MM.1S (cell line): ENCODE results near the gene EIF4B.

ENCODE experiments used
- DNase-seq: peaks from one replicate; pipeline ENCODE4 v3.0.0-alpha.2; 2015
- H2AFZ ChIP-seq: fragments of 300-600 bp; sonication (generic); 2 replicates; pipeline ENCODE4 v1.6.0; 2016; ENCODE audit warnings: antibody characterized with exemption, low read length
- H3F3A ChIP-seq: fragments of 300-600 bp; sonication (generic); 2 replicates; pipeline ENCODE4 v1.6.1; 2016; ENCODE audit warnings: mild to moderate bottlenecking, antibody characterized with exemption, low read length, moderate library complexity, mixed read lengths; ENCODE audit not compliant: insufficient read depth
- H3K27ac ChIP-seq: fragments of 300-600 bp; sonication (generic); 2 replicates; pipeline ENCODE4 v1.5.1; 2016; ENCODE audit warnings: mild to moderate bottlenecking, low read length
- H3K27me3 ChIP-seq: fragments of 300-600 bp; sonication (generic); replicated peaks from 2 replicates; pipeline ENCODE4 v1.6.0; 2016; ENCODE audit warnings: low read length; ENCODE audit not compliant: insufficient read depth
- H3K36me3 ChIP-seq: fragments of 300-600 bp; sonication (generic); replicated peaks from 2 replicates; pipeline ENCODE4 v1.6.1; 2016; ENCODE audit warnings: mild to moderate bottlenecking, low read length, mixed read lengths; ENCODE audit not compliant: insufficient read depth
- H3K4me1 ChIP-seq: fragments of 300-600 bp; sonication (generic); 2 replicates; pipeline ENCODE4 v1.6.1; 2016; ENCODE audit warnings: low read length, mixed read lengths
- H3K4me2 ChIP-seq: fragments of 300-600 bp; sonication (generic); 2 replicates; pipeline ENCODE4 v1.6.0; 2016; ENCODE audit warnings: low read depth, low read length
- H3K4me3 ChIP-seq: fragments of 300-600 bp; sonication (generic); 2 replicates; pipeline ENCODE4 v1.5.1; 2016; ENCODE audit warnings: low read length, mixed read lengths
- H3K79me2 ChIP-seq: fragments of 300-600 bp; sonication (generic); 2 replicates; pipeline ENCODE4 v1.6.1; 2016; ENCODE audit warnings: mixed run types, low read length, mixed read lengths
- H3K9ac ChIP-seq: fragments of 300-600 bp; sonication (generic); 2 replicates; pipeline ENCODE4 v1.6.1; 2016; ENCODE audit warnings: low read length, mixed read lengths
- H3K9me2 ChIP-seq: fragments of 300-600 bp; sonication (generic); replicated peaks from 2 replicates; pipeline ENCODE4 v1.6.1; 2016; ENCODE audit warnings: mild to moderate bottlenecking, low read length, mixed read lengths; ENCODE audit not compliant: insufficient read depth
- H3K9me3 ChIP-seq: fragments of 300-600 bp; sonication (generic); replicated peaks from 2 replicates; pipeline ENCODE4 v1.6.1; 2016; ENCODE audit warnings: mild to moderate bottlenecking, low read length, mixed read lengths; ENCODE audit not compliant: insufficient read depth
- H4K20me1 ChIP-seq: fragments of 300-600 bp; sonication (generic); 2 replicates; pipeline ENCODE4 v1.6.1; 2016; ENCODE audit warnings: mild to moderate bottlenecking, low read length, moderate library complexity, mixed read lengths; ENCODE audit not compliant: insufficient read depth
- EZH2 ChIP-seq: fragments of 300-600 bp; sonication (generic); optimal IDR thresholded peaks from 2 replicates; pipeline ENCODE3; 2017; ENCODE audit warnings: low read depth, mild to moderate bottlenecking, antibody characterized with exemption, low read length, mixed read lengths
- EZH2phosphoT487 ChIP-seq: fragments of 300-600 bp; sonication (generic); IDR thresholded peaks from 2 replicates; pipeline ENCODE4 v1.6.1; 2018; ENCODE audit warnings: antibody characterized with exemption, low read length
- TF ChIP-seq, protein P1 (sequence below): fragments of 300-600 bp; sonication (generic); IDR thresholded peaks from 2 replicates; pipeline ENCODE4 v1.5.1; 2016; ENCODE audit warnings: antibody characterized with exemption, low read length, mixed read lengths

The EIF4B gene

GRCh38 chr12:53077030-53077429 is 70.8 kb downstream of the EIF4B start:
- Histone ChIP-seq H3K9me3 (no peaks in the 10 kb centered on the region), H3F3A (peaks cover 10% of the 10 kb centered on the region; the same call in 1 of the 2 replicates), H3K36me3 (peaks cover 4% of the 10 kb centered on the region; the same call in 1 of the 2 replicates), H3K4me3 (no peak overlapping the region), H4K20me1 (no peaks in the 10 kb centered on the region), H3K9me2 (no peaks in the 10 kb centered on the region), H3K4me2 (no peak overlapping the region), H3K27me3 (no peaks in the 10 kb centered on the region), H3K79me2 (peaks cover 32% of the 10 kb centered on the region), H2AFZ (no peak overlapping the region), H3K27ac (no peak overlapping the region), H3K4me1 (peaks cover 10% of the 10 kb centered on the region; the same call in 1 of the 2 replicates), H3K9ac (no peak overlapping the region)
- TF ChIP-seq EZH2phosphoT487: no peak
- TF ChIP-seq, protein P1, sequence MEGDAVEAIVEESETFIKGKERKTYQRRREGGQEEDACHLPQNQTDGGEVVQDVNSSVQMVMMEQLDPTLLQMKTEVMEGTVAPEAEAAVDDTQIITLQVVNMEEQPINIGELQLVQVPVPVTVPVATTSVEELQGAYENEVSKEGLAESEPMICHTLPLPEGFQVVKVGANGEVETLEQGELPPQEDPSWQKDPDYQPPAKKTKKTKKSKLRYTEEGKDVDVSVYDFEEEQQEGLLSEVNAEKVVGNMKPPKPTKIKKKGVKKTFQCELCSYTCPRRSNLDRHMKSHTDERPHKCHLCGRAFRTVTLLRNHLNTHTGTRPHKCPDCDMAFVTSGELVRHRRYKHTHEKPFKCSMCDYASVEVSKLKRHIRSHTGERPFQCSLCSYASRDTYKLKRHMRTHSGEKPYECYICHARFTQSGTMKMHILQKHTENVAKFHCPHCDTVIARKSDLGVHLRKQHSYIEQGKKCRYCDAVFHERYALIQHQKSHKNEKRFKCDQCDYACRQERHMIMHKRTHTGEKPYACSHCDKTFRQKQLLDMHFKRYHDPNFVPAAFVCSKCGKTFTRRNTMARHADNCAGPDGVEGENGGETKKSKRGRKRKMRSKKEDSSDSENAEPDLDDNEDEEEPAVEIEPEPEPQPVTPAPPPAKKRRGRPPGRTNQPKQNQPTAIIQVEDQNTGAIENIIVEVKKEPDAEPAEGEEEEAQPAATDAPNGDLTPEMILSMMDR: no peak
- no peak for TF ChIP-seq EZH2
- DNase-seq: no peak

GRCh38 chr12:53078425-53079225 is 72.4 kb downstream of the EIF4B start:
- Histone ChIP-seq H3K36me3 (peaks cover 4% of the 10 kb centered on the region; the same call in 1 of the 2 replicates), H3K27ac (peak overlapping the region; percentile 68; the same call in 1 of the 2 replicates)
- no peak for TF ChIP-seq EZH2
- TF ChIP-seq, protein P1: peak; percentile 14; the same call in 1 of the 2 replicates

GRCh38 chr12:53079226-53080117 is 73.2 kb downstream of the EIF4B start, which contains the start of gene SPRYD3:
Gene SPRYD3, minus strand, starts transcription at chr12:53079390. Its CDS starts 57 bp downstream, at chr12:53079333.
- peaks cover 4% of the 10 kb centered on the region; the same call in 1 of the 2 replicates for H3K36me3 ChIP-seq
- peak within 1 kb of the TSS; percentile 87 for H3K9ac ChIP-seq
- H3K4me3 ChIP-seq: peak within 1 kb of the TSS; percentile 91
- H3K9me3 ChIP-seq: no peaks in the 10 kb centered on the region
- H3K4me2 ChIP-seq: peak within 1 kb of the TSS; percentile 97
- no peaks in the 10 kb centered on the region for H3K27me3 ChIP-seq
- no peaks in the 10 kb centered on the region for H3K9me2 ChIP-seq
- H2AFZ ChIP-seq: peak within 1 kb of the TSS; percentile 99
- no peaks in the 10 kb centered on the region for H4K20me1 ChIP-seq
- DNase-seq: peak; percentile 95
- H3F3A ChIP-seq: peaks cover 10% of the 10 kb centered on the region; the same call in 1 of the 2 replicates
- H3K4me1 ChIP-seq: peaks cover 10% of the 10 kb centered on the region; the same call in 1 of the 2 replicates
- TF ChIP-seq EZH2phosphoT487 (no peak), EZH2 (no peak)
- TF ChIP-seq, protein P1: no peak
- H3K27ac ChIP-seq: peak within 1 kb of the TSS; percentile 68; the same call in 1 of the 2 replicates
- peaks cover 32% of the 10 kb centered on the region for H3K79me2 ChIP-seq

More at GRCh38 chr12:53078425-53079225, 72.4 kb downstream of the EIF4B start:
- peak overlapping the region; percentile 87 for H3K9ac ChIP-seq
- no peaks in the 10 kb centered on the region for H4K20me1 ChIP-seq
- peaks cover 10% of the 10 kb centered on the region; the same call in 1 of the 2 replicates for H3K4me1 ChIP-seq
- H3K27me3 ChIP-seq: no peaks in the 10 kb centered on the region
- no peaks in the 10 kb centered on the region for H3K9me3 ChIP-seq
- peak overlapping the region; percentile 89 for H2AFZ ChIP-seq
- peak overlapping the region; percentile 91 for H3K4me3 ChIP-seq
- peak; percentile 70 for DNase-seq
- no peaks in the 10 kb centered on the region for H3K9me2 ChIP-seq
- H3K79me2 ChIP-seq: peaks cover 32% of the 10 kb centered on the region
- peaks cover 10% of the 10 kb centered on the region; the same call in 1 of the 2 replicates for H3F3A ChIP-seq
- peak overlapping the region; percentile 95 for H3K4me2 ChIP-seq
